Stimulated activated CD4-positive, alpha-beta T cell treated with anti-CD3 and anti-CD28 coated beads, Interleukin-4, amount 100 ng/mL, for 24 hours (primary cell): ENCODE data around the gene DDX59.

Source experiments
- DNase-seq: peaks from one replicate; pipeline ENCODE4 v3.0.0-alpha.2; 2020

DDX59 gene

GRCh38 chr1:200669314-200670241 is at the start of gene DDX59:
TSS of gene DDX59 (minus strand) at chr1:200669907. CDS start at chr1:200666740, 3,167 bp downstream.
- DNase-seq = peak; percentile 93

GRCh38 chr1:200714504-200715187 is 44.9 kb upstream of the DDX59 start:
- DNase-seq = no peak

GRCh38 chr1:200710166-200710565 is 40.5 kb upstream of the DDX59 start:
- DNase-seq = no peak

GRCh38 chr1:200708769-200709168 is 39.1 kb upstream of the DDX59 start:
- no peak for DNase-seq

- DNase-seq = no peak
Observed at GRCh38 chr1:200708161-200708560, 38.5 kb upstream of the DDX59 start.

GRCh38 chr1:200707116-200707515 is 37.4 kb upstream of the DDX59 start:
- no peak for DNase-seq

- DNase-seq = no peak
Observed at GRCh38 chr1:200706111-200706814, 36.6 kb upstream of the DDX59 start.

- DNase-seq = no peak
Observed at GRCh38 chr1:200704986-200705500, 35.3 kb upstream of the DDX59 start.

- no peak for DNase-seq
Observed at GRCh38 chr1:200699871-200700270, 30.2 kb upstream of the DDX59 start.

- no peak for DNase-seq
Observed at GRCh38 chr1:200694738-200695137, 25.0 kb upstream of the DDX59 start.

GRCh38 chr1:200693327-200693726 is 23.6 kb upstream of the DDX59 start:
- DNase-seq = no peak

GRCh38 chr1:200692316-200692715 is 22.6 kb upstream of the DDX59 start:
- DNase-seq = no peak

GRCh38 chr1:200686620-200687019 is 16.9 kb upstream of the DDX59 start:
- no peak for DNase-seq

GRCh38 chr1:200684015-200684414 is 14.3 kb upstream of the DDX59 start:
- no peak for DNase-seq

- DNase-seq = no peak
Observed at GRCh38 chr1:200683298-200683697, 13.6 kb upstream of the DDX59 start.

GRCh38 chr1:200681231-200681630 is 11.5 kb upstream of the DDX59 start:
- DNase-seq = no peak

GRCh38 chr1:200676829-200677228 is 7.1 kb upstream of the DDX59 start:
- DNase-seq = no peak

GRCh38 chr1:200675588-200675852 is 5.8 kb upstream of the DDX59 start:
- no peak for DNase-seq

- DNase-seq = no peak
Observed at GRCh38 chr1:200674838-200675587, 5.3 kb upstream of the DDX59 start.

GRCh38 chr1:200673952-200674823 is 4.5 kb upstream of the DDX59 start:
- DNase-seq = no peak

- no peak for DNase-seq
Observed at GRCh38 chr1:200671235-200671786, 1.6 kb upstream of the DDX59 start.
